Ascending aorta (tissue), 2 donors: ENCODE results near the gene LARP6. TPM values are rescaled to one million over a fixed set of nuclear protein-coding genes. Genes with fewer than 3 reads are reported as not detected.

Experiments
- DNase-seq, 2 donors: peaks; one replicate each; pipeline ENCODE4 v3.0.0-alpha.2; 2019; ENCODE audit warnings: low spot score in 2 of 2
- H3K27ac ChIP-seq, 2 donors: fragments of 200-600 bp; sonication (generic); one replicate each; pipeline ENCODE4 v1.5.1; 2016 to 2017; ENCODE audit warnings: mild to moderate bottlenecking in 1 of 2
- H3K27me3 ChIP-seq: fragments of 200-600 bp; sonication (generic); one replicate; pipeline ENCODE4 v1.5.1; 2017
- H3K36me3 ChIP-seq, 2 donors: fragments of 200-600 bp; sonication (generic); one replicate each; pipeline ENCODE4 v1.5.1; 2016
- H3K4me1 ChIP-seq, 2 donors: fragments of 200-600 bp; sonication (generic); one replicate each; pipeline ENCODE4 v1.5.1; 2016 to 2017; ENCODE audit warnings: mild to moderate bottlenecking in 1 of 2
- H3K4me3 ChIP-seq, 2 donors: fragments of 200-600 bp; sonication (generic); one replicate each; pipeline ENCODE4 v1.5.1; 2016 to 2017; ENCODE audit warnings: mild to moderate bottlenecking in 1 of 2
- H3K9me3 ChIP-seq, 2 donors: fragments of 200-600 bp; sonication (generic); one replicate each; pipeline ENCODE4 v1.5.1; 2016
- CTCF ChIP-seq, 3 experiments: fragments of 200-600 bp in 2 of 3; fragments of 450-650 bp in 1 of 3; sonication (generic) in 2 of 3; IDR thresholded peaks; one replicate each; pipeline ENCODE4 v1.5.1; 2016 to 2019; ENCODE audit warnings: antibody characterized with exemption in 3 of 3, mild to moderate bottlenecking in 1 of 3, moderate library complexity in 1 of 3
- intact Hi-C: fragments of 100-400 bp; cut with DNase I; formaldehyde crosslinking; loops from one replicate; pipeline ENCODE4 v1.15.1; 2023
- total RNA-seq: library from RNA; depleted of rRNA; stranded (reverse); fragments of >200 nt; gene quantifications from one replicate; pipeline ENCODE4 v1.1.0, GENCODE V29; 2016

Gene LARP6
- total RNA-seq, 1 donor from 2014 or later, result 18.7 TPM

GRCh38 chr15:70831094-70831911 lies 22.7 kb downstream of the LARP6 start:
- TF ChIP-seq CTCF (IDR thresholded peaks at IDR 0.05), result no peak
- Histone ChIP-seq H3K27me3 (no peaks in the 10 kb centered on the region), H3K27ac (no peak overlapping the region), H3K36me3 (peaks cover 20 to 35% of the 10 kb centered on the region in 2 donors), H3K9me3 (no peaks in the 10 kb centered on the region), H3K4me1 (peaks cover 8 to 31% of the 10 kb centered on the region in 2 donors), H3K4me3 (no peak overlapping the region)
- intact Hi-C loops, result no loop called here
- DNase-seq, result peak in 1 of 2 donors; percentile 48

- Histone ChIP-seq H3K4me1 (peaks cover 7 to 24% of the 10 kb centered on the region in 2 donors), H3K9me3 (no peaks in the 10 kb centered on the region), H3K27me3 (no peaks in the 10 kb centered on the region), H3K36me3 (peaks cover 20 to 35% of the 10 kb centered on the region in 2 donors), H3K27ac (no peak overlapping the region), H3K4me3 (no peak overlapping the region)
- no peak for DNase-seq
- TF ChIP-seq CTCF (IDR thresholded peaks at IDR 0.05), result no peak
- intact Hi-C loops, result no loop called here
These were observed 23.3 kb downstream of the LARP6 start for GRCh38 chr15:70830615-70831014.

- intact Hi-C loops, result no loop called here
These were observed 24.4 kb downstream of the LARP6 start for GRCh38 chr15:70829371-70830166.

GRCh38 chr15:70827721-70828120 lies 26.2 kb downstream of the LARP6 start:
- H3K4me3 ChIP-seq, result no peak overlapping the region
- intact Hi-C loops, result loop anchor here (2.0 kb wide), 1 partner anchor 27 kb away; the partner anchor contains the start of gene LARP6
- no peak overlapping the region for H3K27ac ChIP-seq
- peak in 1 of 2 donors; percentile 21 for DNase-seq
- peaks cover 18 to 21% of the 10 kb centered on the region in 2 donors for H3K36me3 ChIP-seq
- no peak for TF ChIP-seq CTCF (IDR thresholded peaks at IDR 0.05)
- peaks cover 0 to 4% of the 10 kb centered on the region in 2 donors for H3K4me1 ChIP-seq
- H3K27me3 ChIP-seq, result no peaks in the 10 kb centered on the region
- no peaks in the 10 kb centered on the region for H3K9me3 ChIP-seq

More at GRCh38 chr15:70829371-70830166, 24.4 kb downstream of the LARP6 start:
- Histone ChIP-seq H3K36me3 (peaks cover 20 to 28% of the 10 kb centered on the region in 2 donors), H3K9me3 (no peaks in the 10 kb centered on the region), H3K4me1 (peaks cover under 1 to 18% of the 10 kb centered on the region in 2 donors), H3K4me3 (no peak overlapping the region), H3K27me3 (no peaks in the 10 kb centered on the region), H3K27ac (no peak overlapping the region)
- DNase-seq, result peak in 1 of 2 donors; percentile 47
- no peak for TF ChIP-seq CTCF (IDR thresholded peaks at IDR 0.05)

- intact Hi-C loops, result loop anchor here (2.0 kb wide), 1 partner anchor 28 kb away; the partner anchor contains the start of gene LARP6
- Histone ChIP-seq H3K27me3 (no peaks in the 10 kb centered on the region), H3K27ac (peak overlapping the region; percentile 39 to 58), H3K4me3 (no peak overlapping the region), H3K9me3 (no peaks in the 10 kb centered on the region), H3K4me1 (peaks cover 0 to 4% of the 10 kb centered on the region in 2 donors), H3K36me3 (peaks cover 7 to 10% of the 10 kb centered on the region in 2 donors)
- peak; percentile 33 to 90 for DNase-seq
- no peak for TF ChIP-seq CTCF (IDR thresholded peaks at IDR 0.05)
These were observed 27.3 kb downstream of the LARP6 start for GRCh38 chr15:70826634-70827033.
